GM12891 (cell line): ENCODE results near the gene TGFBRAP1.

Experiments
- PAX5 ChIP-seq: IDR thresholded peaks from 2 replicates; pipeline ENCODE4 v1.6.1; 2011; ENCODE audit warnings: low read length, moderate library complexity, mild to moderate bottlenecking; ENCODE audit not compliant: insufficient read depth, severe bottlenecking
- POLR2A ChIP-seq: IDR thresholded peaks from 2 replicates; pipeline ENCODE4 v1.6.1; 2011; ENCODE audit warnings: low read depth, low read length, control low read depth
- POLR2AphosphoS5 ChIP-seq: IDR thresholded peaks from 2 replicates; pipeline ENCODE4 v1.6.1; 2011; ENCODE audit warnings: low read depth, low read length, control low read depth
- SPI1 ChIP-seq: IDR thresholded peaks from 2 replicates; pipeline ENCODE4 v1.6.1; 2011; ENCODE audit warnings: low read depth, low read length, control low read depth
- TAF1 ChIP-seq: IDR thresholded peaks from 2 replicates; pipeline ENCODE4 v1.6.1; 2011; ENCODE audit warnings: low read depth, low read length, control low read depth

GRCh38 chr2:105241443-105241842 is 88.1 kb downstream of the TGFBRAP1 start, which contains the start of gene GPR45:
- TF ChIP-seq POLR2A (no peak), POLR2AphosphoS5 (no peak), SPI1 (no peak), PAX5 (no peak), TAF1 (no peak)
